H1 (cell line): ENCODE data around the gene TGFBR2.

ENCODE experiments used
- ATF3 ChIP-seq: IDR thresholded peaks from 2 replicates; pipeline ENCODE4 v1.6.1; 2011; ENCODE audit warnings: low read depth, mild to moderate bottlenecking, low read length; ENCODE audit not compliant: insufficient read depth
- CTCF ChIP-seq, 3 experiments: IDR thresholded peaks; 1 replicate in 2 of 3; 2 replicates in 1 of 3; pipeline versions ENCODE4 v1.5.1 to v1.6.1; 2011; ENCODE audit warnings: low read length in 3 of 3, mild to moderate bottlenecking in 3 of 3, inconsistent platforms in 2 of 3, low read depth in 1 of 3, moderate library complexity in 1 of 3; ENCODE audit not compliant: insufficient read depth in 1 of 3; ENCODE audit errors: control extremely low read depth in 1 of 3
- EP300 ChIP-seq, 2 experiments: IDR thresholded peaks; 1 replicate in 1 of 2; 2 replicates in 1 of 2; pipeline ENCODE4 v1.6.1; 2011 to 2012; ENCODE audit warnings: low read depth in 2 of 2, low read length in 2 of 2, mild to moderate bottlenecking in 2 of 2, borderline replicate concordance in 1 of 2, inconsistent platforms in 1 of 2, moderate library complexity in 1 of 2
- KDM1A ChIP-seq: fragments of 200-600, 300-600 bp; sonication (generic); IDR thresholded peaks from 2 replicates; pipeline ENCODE4 v1.7.1; 2016; ENCODE audit warnings: mild to moderate bottlenecking, low read length, borderline replicate concordance
- MAX ChIP-seq: IDR thresholded peaks from 2 replicates; pipeline ENCODE4 v1.6.1; 2012; ENCODE audit warnings: inconsistent platforms
- RAD21 ChIP-seq, 2 experiments: IDR thresholded peaks in 1 of 2; conservative IDR thresholded peaks in 1 of 2; 2 replicates each; pipeline ENCODE4 v1.6.1; 2011; ENCODE audit warnings: low read depth in 2 of 2, low read length in 2 of 2, improper control_type of control experiment in 1 of 2, inconsistent platforms in 1 of 2, mild to moderate bottlenecking in 1 of 2, moderate library complexity in 1 of 2
- RXRA ChIP-seq: IDR thresholded peaks from 2 replicates; pipeline ENCODE4 v1.6.1; 2011; ENCODE audit warnings: low read depth, mild to moderate bottlenecking, low read length, moderate library complexity; ENCODE audit not compliant: insufficient read depth
- SP4 ChIP-seq: IDR thresholded peaks from 2 replicates; pipeline ENCODE4 v1.6.1; 2012; ENCODE audit warnings: low read length, inconsistent platforms
- TAF1 ChIP-seq: IDR thresholded peaks from 2 replicates; pipeline ENCODE4 v1.6.1; 2011; ENCODE audit warnings: mild to moderate bottlenecking, low read depth, low read length
- ZNF274 ChIP-seq: IDR thresholded peaks from 2 replicates; pipeline ENCODE4 v1.7.0; 2012; ENCODE audit warnings: low read length, borderline replicate concordance; ENCODE audit errors: extremely low read depth

- TF ChIP-seq MAX (no peak), CTCF (IDR thresholded peaks at IDR 0.05; ENCODE audit: control extremely low read depth in 1 of 3, insufficient read depth in 1 of 3, low read depth in 1 of 3, low read length in 3 of 3) (no peak), EP300 (IDR thresholded peaks at IDR 0.05; ENCODE audit: borderline replicate concordance in 1 of 2, low read depth in 2 of 2, low read length in 2 of 2) (no peak), SP4 (no peak), TAF1 (no peak), ATF3 (no peak), KDM1A (no peak), RXRA (no peak), ZNF274 (no peak), RAD21 (IDR thresholded peaks at IDR 0.05 in 1 of 2, conservative IDR thresholded peaks at IDR 0.05 in 1 of 2; ENCODE audit: low read depth in 2 of 2, low read length in 2 of 2) (no peak)
Observed at GRCh38 chr3:30694148-30694547, 87.7 kb downstream of the TGFBR2 start.
